ENCODE results near the gene KNOP1. TPM values are rescaled to one million over a fixed set of nuclear protein-coding genes. Genes with fewer than 3 reads are reported as not detected.

Gene KNOP1
- total RNA-seq, 1 experiment from 2014 or later: 24.3 TPM

Other genes with a start within 250 kb of the KNOP1 start
- gene GDE1, start 196.1 kb downstream of the KNOP1 start, total RNA-seq (2014; rRNA removed; shearing (Covaris generic)): 59.1 and 61.6 TPM in 2 replicates
- 12.1 and 14.4 TPM in 2 replicates for gene CCP110, start 194.3 kb downstream of the KNOP1 start, total RNA-seq (2014; rRNA removed; shearing (Covaris generic))
- gene VPS35L, start 162.5 kb downstream of the KNOP1 start, total RNA-seq (2014; rRNA removed; shearing (Covaris generic)): 26.2 and 27.9 TPM in 2 replicates
- 4.3 and 9.6 TPM in 2 replicates for gene IQCK, start within 50 bp of the KNOP1 start, total RNA-seq (2014; rRNA removed; shearing (Covaris generic))
- gene GPRC5B, start 166.6 kb upstream of the KNOP1 start, total RNA-seq (2014; rRNA removed; shearing (Covaris generic)): 0.10 TPM in 1 of 2 replicates, not detected in the other